Activated naive CD8-positive, alpha-beta T cell treated with anti-CD3 and anti-CD28 coated beads for 36 hours (primary cell): ENCODE results near the gene SLC44A2. TPM values are rescaled to one million over a fixed set of nuclear protein-coding genes. Genes with fewer than 3 reads are reported as not detected.

ENCODE experiments used
- DNase-seq: peaks from one replicate; pipeline ENCODE4 v3.0.0; 2021
- H3K27ac Mint-ChIP-seq: one replicate; pipeline ENCODE4 v1.8.0; 2022; ENCODE audit warnings: mild to moderate bottlenecking, moderate library complexity, mixed read lengths
- H3K27me3 Mint-ChIP-seq: one replicate; pipeline ENCODE4 v1.8.0; 2022; ENCODE audit warnings: mild to moderate bottlenecking, mixed read lengths
- H3K36me3 Mint-ChIP-seq: one replicate; pipeline ENCODE4 v1.8.0; 2021; ENCODE audit warnings: mild to moderate bottlenecking, mixed read lengths
- H3K4me1 Mint-ChIP-seq: one replicate; pipeline ENCODE4 v1.8.0; 2021; ENCODE audit warnings: mixed read lengths
- H3K4me3 Mint-ChIP-seq: one replicate; pipeline ENCODE4 v1.8.0; 2022; ENCODE audit warnings: mild to moderate bottlenecking, moderate library complexity, mixed read lengths
- H3K9me3 Mint-ChIP-seq: one replicate; pipeline ENCODE4 v1.8.0; 2022; ENCODE audit warnings: mixed read lengths
- total RNA-seq, 2 experiments: library from RNA; stranded (reverse); gene quantifications; one replicate each; pipeline ENCODE4 v1.2.3, GENCODE V29; 2021

Gene SLC44A2
- 10 to 100 TPM; 70.6 to 71.6 TPM for total RNA-seq

- H3K27me3 Mint-ChIP-seq, result no peaks in the 10 kb centered on the region
- no peak for DNase-seq
- H3K4me1 Mint-ChIP-seq, result peaks cover 31% of the 10 kb centered on the region
- no peak within 1 kb of the TSS for H3K4me3 Mint-ChIP-seq
- peaks cover 16% of the 10 kb centered on the region for H3K36me3 Mint-ChIP-seq
- H3K9me3 Mint-ChIP-seq, result no peaks in the 10 kb centered on the region
- H3K27ac Mint-ChIP-seq, result peak within 1 kb of the TSS; percentile 77
Measured at GRCh38 chr19:10625003-10625761, at the start of gene SLC44A2. Gene SLC44A2 (plus strand): TSS chr19:10625553. CDS start chr19:10625634, 81 bp downstream.

DNA sequence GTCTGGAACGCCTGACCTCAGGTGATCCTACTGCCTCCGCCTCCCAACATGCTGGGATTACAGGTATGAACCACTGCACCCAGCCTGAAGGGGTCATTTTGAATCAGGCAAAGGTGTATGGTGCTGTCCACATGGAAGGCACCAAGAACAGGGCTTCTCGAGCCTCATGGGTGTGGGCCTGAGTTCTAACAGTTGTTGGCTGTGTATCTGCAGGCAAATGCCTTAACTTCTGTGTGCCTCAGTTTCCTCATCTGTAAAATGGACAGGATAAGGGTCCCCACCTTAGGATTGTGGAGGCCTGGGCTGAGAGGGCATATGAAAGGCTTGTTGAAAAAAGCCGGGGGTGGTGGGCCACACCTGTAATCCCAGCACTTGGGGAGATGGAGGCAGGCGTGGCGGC, 47.4 kb upstream of the SLC44A2 start:
- Mint-ChIP-seq H3K27ac (no peak overlapping the region), H3K36me3 (no peaks in the 10 kb centered on the region), H3K9me3 (no peaks in the 10 kb centered on the region), H3K4me1 (peaks cover 8% of the 10 kb centered on the region), H3K4me3 (no peak overlapping the region), H3K27me3 (no peaks in the 10 kb centered on the region)
- DNase-seq, result no peak

DNA sequence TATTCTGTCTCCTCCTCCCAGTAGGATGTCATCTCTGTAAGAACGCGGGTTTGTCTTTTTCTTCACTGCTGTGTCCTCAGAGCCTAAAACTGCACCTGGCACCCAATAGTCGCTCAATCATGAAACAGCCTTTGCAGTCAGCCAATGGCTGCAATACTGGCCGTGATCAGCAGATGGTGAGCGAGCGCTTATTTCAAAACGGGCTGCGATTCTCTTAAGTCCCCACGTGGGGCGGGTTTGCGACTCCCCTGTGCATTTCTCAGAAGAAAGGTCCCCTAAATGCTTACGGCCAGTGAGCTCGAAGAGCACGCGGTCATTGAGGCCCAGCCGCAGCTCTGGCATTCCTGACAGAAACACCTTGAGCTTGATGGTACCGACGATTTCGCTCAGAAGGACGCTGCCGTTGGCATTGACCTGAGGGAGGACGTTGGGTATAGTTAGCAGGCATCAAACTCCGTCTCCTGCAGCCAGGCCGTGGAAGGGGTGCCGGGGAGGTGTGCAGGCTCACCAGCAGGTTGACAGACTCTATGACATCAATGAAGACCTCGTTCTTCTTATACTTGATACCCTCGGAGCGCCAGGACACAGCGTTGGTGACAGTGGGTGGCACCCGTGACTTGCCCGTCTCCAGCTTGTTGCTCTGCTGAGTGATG, 44.2 kb upstream of the SLC44A2 start:
- no peak overlapping the region for H3K4me3 Mint-ChIP-seq

GRCh38 chr19:10582091-10582490, 43.3 kb upstream of the SLC44A2 start:
- no peak overlapping the region for H3K27ac Mint-ChIP-seq
- no peaks in the 10 kb centered on the region for H3K9me3 Mint-ChIP-seq
- H3K36me3 Mint-ChIP-seq, result no peaks in the 10 kb centered on the region
- no peak for DNase-seq
- peaks cover 4% of the 10 kb centered on the region for H3K27me3 Mint-ChIP-seq
- H3K4me3 Mint-ChIP-seq, result no peak overlapping the region
- H3K4me1 Mint-ChIP-seq, result peaks cover 8% of the 10 kb centered on the region

More for the DNA sequence above, 44.2 kb upstream of the SLC44A2 start:
- Mint-ChIP-seq H3K9me3 (no peaks in the 10 kb centered on the region), H3K36me3 (no peaks in the 10 kb centered on the region), H3K4me1 (peaks cover 8% of the 10 kb centered on the region), H3K27me3 (peaks cover 4% of the 10 kb centered on the region), H3K27ac (no peak overlapping the region)
- DNase-seq, result peak; percentile 87

GRCh38 chr19:10583036-10583776, 42.1 kb upstream of the SLC44A2 start:
- no peaks in the 10 kb centered on the region for H3K36me3 Mint-ChIP-seq
- no peak overlapping the region for H3K27ac Mint-ChIP-seq
- no peak overlapping the region for H3K4me3 Mint-ChIP-seq
- peaks cover 8% of the 10 kb centered on the region for H3K4me1 Mint-ChIP-seq
- DNase-seq, result no peak
- peaks cover 12% of the 10 kb centered on the region for H3K27me3 Mint-ChIP-seq
- peaks cover 2% of the 10 kb centered on the region for H3K9me3 Mint-ChIP-seq

GRCh38 chr19:10586396-10586795, 39.0 kb upstream of the SLC44A2 start:
- Mint-ChIP-seq H3K27me3 (peaks cover 12% of the 10 kb centered on the region), H3K36me3 (no peaks in the 10 kb centered on the region), H3K27ac (no peak overlapping the region), H3K4me1 (peaks cover 3% of the 10 kb centered on the region), H3K4me3 (no peak overlapping the region), H3K9me3 (peaks cover 2% of the 10 kb centered on the region)
- no peak for DNase-seq

DNA sequence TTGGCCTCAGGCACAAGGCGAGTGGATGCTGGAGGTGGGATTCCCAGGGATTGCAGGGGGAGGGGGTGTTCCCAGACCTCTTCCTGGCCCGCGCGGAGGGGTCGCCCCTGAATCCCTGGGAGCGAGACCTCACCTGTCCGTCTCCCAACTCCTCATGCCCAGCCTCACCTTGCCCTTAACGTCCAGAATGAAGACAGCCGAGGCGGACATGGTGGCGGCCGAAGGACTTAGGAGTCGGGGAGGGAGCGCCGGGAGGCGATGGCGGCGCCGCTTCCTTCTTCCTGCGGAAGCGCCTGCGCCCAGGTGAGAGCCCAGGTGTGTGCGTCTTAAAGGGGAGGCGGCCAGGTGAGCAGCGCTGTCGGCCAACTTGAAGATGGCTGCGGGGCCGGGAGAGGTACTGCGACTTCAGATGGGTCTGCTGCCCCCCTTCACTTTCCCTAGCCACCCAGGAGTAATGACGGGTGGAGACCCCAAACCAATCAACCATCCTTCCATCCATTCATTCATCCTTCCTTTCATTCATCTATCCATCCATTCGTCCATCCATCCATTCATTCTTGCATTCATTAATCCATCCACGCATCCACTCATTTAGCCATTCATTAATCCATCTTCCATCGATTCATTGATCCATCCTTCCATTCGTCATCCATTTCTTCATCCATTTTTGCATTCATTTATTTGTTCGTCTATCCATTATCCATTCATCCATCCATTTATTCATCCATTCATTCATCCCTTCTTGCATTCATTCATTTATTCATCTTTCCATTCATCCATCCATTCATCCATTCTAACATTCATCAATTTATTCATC, 38.1 kb upstream of the SLC44A2 start, which contains the start of gene AP1M2:
AP1M2 (minus strand) TSS at position 291 of the 817 bp plus-strand sequence; CDS start at position 210, 81 bp downstream.
- H3K4me3 Mint-ChIP-seq, result no peak within 1 kb of the TSS
- H3K27ac Mint-ChIP-seq, result no peak within 1 kb of the TSS
- H3K27me3 Mint-ChIP-seq, result peaks cover 12% of the 10 kb centered on the region
- no peaks in the 10 kb centered on the region for H3K36me3 Mint-ChIP-seq
- DNase-seq, result no peak
- no peaks in the 10 kb centered on the region for H3K4me1 Mint-ChIP-seq
- peaks cover 2% of the 10 kb centered on the region for H3K9me3 Mint-ChIP-seq

DNA sequence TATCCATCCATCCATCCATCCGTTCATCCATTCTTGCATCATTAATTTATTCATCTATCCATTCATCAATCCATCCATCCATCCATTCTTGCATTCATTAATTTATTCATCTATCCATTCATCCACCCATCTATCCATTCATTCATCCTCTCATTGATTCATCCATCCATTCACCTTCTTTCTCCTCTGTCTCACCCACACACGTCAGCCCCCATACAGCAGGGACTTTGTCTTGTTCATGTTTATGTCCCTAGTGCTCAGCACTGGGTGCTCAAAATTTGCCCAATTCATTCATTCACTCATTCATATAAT, 37.6 kb upstream of the SLC44A2 start:
- Mint-ChIP-seq H3K4me3 (no peak overlapping the region), H3K36me3 (no peaks in the 10 kb centered on the region), H3K27me3 (peaks cover 12% of the 10 kb centered on the region), H3K9me3 (peaks cover 2% of the 10 kb centered on the region), H3K27ac (no peak overlapping the region), H3K4me1 (no peaks in the 10 kb centered on the region)
- DNase-seq, result no peak

DNA sequence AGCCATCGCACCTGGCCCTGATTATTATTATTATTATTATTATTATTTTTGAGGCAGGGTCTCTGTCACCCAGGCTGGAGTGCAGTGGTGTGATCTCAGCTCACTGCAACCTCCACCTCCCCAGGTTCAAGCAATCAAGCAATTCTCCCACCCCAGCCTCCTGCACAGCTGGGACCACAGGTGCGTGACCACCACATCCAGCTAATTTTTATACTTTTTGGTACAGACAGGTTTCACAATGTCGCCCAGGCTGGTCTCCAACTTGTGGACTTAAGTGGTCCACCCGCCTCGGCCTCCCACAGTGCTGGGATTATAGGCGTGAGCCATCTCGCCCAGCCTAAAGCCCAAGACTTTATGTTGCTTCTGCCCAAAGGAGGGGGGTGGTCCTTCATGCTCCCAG, 32.2 kb upstream of the SLC44A2 start:
- H3K4me1 Mint-ChIP-seq, result peaks cover 24% of the 10 kb centered on the region
- H3K36me3 Mint-ChIP-seq, result no peaks in the 10 kb centered on the region
- no peaks in the 10 kb centered on the region for H3K9me3 Mint-ChIP-seq
- H3K4me3 Mint-ChIP-seq, result no peak overlapping the region
- H3K27ac Mint-ChIP-seq, result no peak overlapping the region
- H3K27me3 Mint-ChIP-seq, result no peaks in the 10 kb centered on the region
- no peak for DNase-seq

DNA sequence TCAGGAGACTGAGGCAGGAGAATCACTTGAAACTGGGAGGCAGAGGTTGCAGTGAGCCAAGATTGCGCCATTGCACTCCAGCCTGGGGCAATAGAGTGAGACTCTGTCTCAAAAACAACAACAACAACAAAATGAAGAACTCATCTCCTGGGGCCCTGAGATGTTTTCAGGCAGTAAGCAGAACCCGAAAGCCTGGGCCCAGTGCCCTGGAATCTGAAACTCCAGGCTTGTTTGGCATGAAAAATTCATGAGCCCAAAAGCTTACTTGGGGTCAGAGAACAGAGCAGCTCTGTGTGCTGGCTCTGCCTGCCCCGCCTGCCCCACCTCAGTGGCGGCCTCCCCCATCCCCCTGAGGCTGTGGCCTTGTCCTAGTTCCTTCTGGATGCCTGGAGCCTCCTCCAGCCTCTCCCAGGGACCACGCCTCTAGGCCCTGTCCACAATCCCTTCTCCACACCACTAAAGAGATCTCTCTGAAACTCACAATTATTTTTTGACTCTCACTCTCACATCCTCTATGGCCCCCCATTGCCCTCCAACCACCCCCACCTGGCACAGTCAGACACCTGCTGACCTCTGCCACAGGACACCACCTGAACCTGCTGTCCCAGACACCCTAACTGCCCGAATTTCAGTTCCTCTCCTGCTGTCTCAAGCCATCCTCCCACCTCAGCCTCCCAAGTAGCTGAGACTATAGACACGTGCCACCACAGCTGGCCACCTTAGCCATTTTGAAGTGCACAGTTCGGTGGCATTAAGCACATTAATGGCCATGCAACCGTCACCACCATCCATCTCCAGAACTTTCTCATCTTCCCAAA, 31.3 kb upstream of the SLC44A2 start:
- Mint-ChIP-seq H3K4me3 (no peak overlapping the region), H3K4me1 (peaks cover 24% of the 10 kb centered on the region), H3K27me3 (no peaks in the 10 kb centered on the region), H3K27ac (peak overlapping the region; percentile 47), H3K9me3 (no peaks in the 10 kb centered on the region), H3K36me3 (no peaks in the 10 kb centered on the region)
- no peak for DNase-seq

GRCh38 chr19:10600149-10600548, 25.2 kb upstream of the SLC44A2 start:
- Mint-ChIP-seq H3K36me3 (peaks cover 6% of the 10 kb centered on the region), H3K9me3 (no peaks in the 10 kb centered on the region), H3K27me3 (no peaks in the 10 kb centered on the region), H3K4me1 (peaks cover 32% of the 10 kb centered on the region), H3K4me3 (no peak overlapping the region), H3K27ac (no peak overlapping the region)
- no peak for DNase-seq

- H3K4me1 Mint-ChIP-seq, result peaks cover 20% of the 10 kb centered on the region
- DNase-seq, result no peak
- peaks cover 6% of the 10 kb centered on the region for H3K36me3 Mint-ChIP-seq
- no peaks in the 10 kb centered on the region for H3K27me3 Mint-ChIP-seq
- no peaks in the 10 kb centered on the region for H3K9me3 Mint-ChIP-seq
- H3K4me3 Mint-ChIP-seq, result peak overlapping the region; percentile 79
- peak overlapping the region; percentile 80 for H3K27ac Mint-ChIP-seq
Measured at GRCh38 chr19:10601999-10602329, 23.4 kb upstream of the SLC44A2 start.

DNA sequence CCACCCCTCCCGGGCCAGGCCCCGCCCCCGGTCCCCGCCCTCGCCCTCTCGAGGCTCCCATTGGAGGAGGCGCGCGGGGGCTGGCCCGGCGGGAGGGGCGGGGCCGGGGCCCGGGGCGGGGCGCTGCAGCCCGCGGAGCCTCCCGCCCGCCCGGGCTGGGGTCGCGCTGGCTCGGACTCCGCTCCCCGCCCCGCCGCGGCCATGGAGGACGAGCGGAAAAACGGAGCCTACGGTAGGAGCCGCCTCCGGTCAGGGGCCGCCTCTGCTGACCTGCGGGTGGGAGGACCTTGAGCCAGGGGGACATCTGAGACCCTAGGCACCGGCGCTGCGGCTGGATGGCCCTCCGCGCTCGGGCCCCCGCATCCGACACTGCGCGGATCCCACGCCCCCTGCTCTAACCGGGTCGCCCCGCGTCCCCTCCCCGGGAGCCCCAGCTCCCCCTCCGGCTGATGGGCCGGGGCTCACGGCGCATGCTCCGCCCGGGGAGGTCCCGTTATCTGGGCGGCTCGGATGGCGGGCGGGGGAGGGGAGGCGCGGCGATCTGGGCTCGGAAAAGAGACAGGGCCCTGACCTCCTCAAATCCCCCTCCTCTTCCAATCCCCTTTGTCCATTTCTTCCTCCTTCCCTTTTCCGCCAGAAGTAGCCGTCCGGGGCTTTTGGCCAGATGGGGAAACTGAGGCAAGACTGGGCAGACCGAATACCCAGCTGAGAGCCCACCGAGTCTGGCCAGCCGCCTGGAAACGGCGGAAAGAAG, 22.8 kb upstream of the SLC44A2 start:
- Mint-ChIP-seq H3K27ac (peak overlapping the region; percentile 98), H3K27me3 (no peaks in the 10 kb centered on the region), H3K9me3 (no peaks in the 10 kb centered on the region), H3K36me3 (peaks cover 9% of the 10 kb centered on the region), H3K4me3 (peak overlapping the region; percentile 96), H3K4me1 (peaks cover 21% of the 10 kb centered on the region)
- DNase-seq, result peak; percentile 89
